ENCODE measurements around the gene RD3L. TPM values are rescaled to one million over a fixed set of nuclear protein-coding genes. Genes with fewer than 3 reads are reported as not detected.
A peak's percentile ranks its signal among the peaks of the same experiment; 100 is the strongest.

The RD3L gene
- polyA plus RNA-seq, 3 donors from 2014 or later, result not detected

- no peak for DNase-seq
- Mint-ChIP-seq H3K27me3 (ENCODE audit: low read depth in 3 of 3) (peaks cover 0 to 2% (median 2%) of the 10 kb centered on the region in 3 donors), H3K4me3 (no peak overlapping the region), H3K27ac (no peak overlapping the region), H3K4me1 (peaks cover 29 to 34% of the 10 kb centered on the region in 2 donors), H3K9me3 (no peaks in the 10 kb centered on the region), H3K36me3 (peaks cover 4 to 18% (median 7%) of the 10 kb centered on the region in 3 donors)
Measured at GRCh38 chr14:103916636-103917262, 25.6 kb downstream of the RD3L start.

- peak overlapping the region; percentile 22 to 68 (median 52) for H3K27ac Mint-ChIP-seq
Measured at GRCh38 chr14:103915616-103916015, 26.7 kb downstream of the RD3L start.

GRCh38 chr14:103910984-103911383, 31.3 kb downstream of the RD3L start:
- no peak overlapping the region for H3K27ac Mint-ChIP-seq
- H3K27me3 Mint-ChIP-seq (ENCODE audit: low read depth in 3 of 3), result peaks cover 0 to 5% (median 2%) of the 10 kb centered on the region in 3 donors
- peaks cover 4 to 18% (median 7%) of the 10 kb centered on the region in 3 donors for H3K36me3 Mint-ChIP-seq
- H3K4me3 Mint-ChIP-seq, result no peak overlapping the region
- peaks cover 28 to 35% of the 10 kb centered on the region in 2 donors for H3K4me1 Mint-ChIP-seq
- no peaks in the 10 kb centered on the region for H3K9me3 Mint-ChIP-seq
- no peak for DNase-seq

More at GRCh38 chr14:103915616-103916015, 26.7 kb downstream of the RD3L start:
- no peak for DNase-seq
- H3K27me3 Mint-ChIP-seq (ENCODE audit: low read depth in 3 of 3), result peaks cover 0 to 2% (median 0%) of the 10 kb centered on the region in 3 donors
- peaks cover 21 to 29% of the 10 kb centered on the region in 2 donors for H3K4me1 Mint-ChIP-seq
- no peak overlapping the region for H3K4me3 Mint-ChIP-seq
- H3K36me3 Mint-ChIP-seq, result peaks cover 4 to 18% (median 7%) of the 10 kb centered on the region in 3 donors
- H3K9me3 Mint-ChIP-seq, result no peaks in the 10 kb centered on the region

GRCh38 chr14:103910262-103910935, 31.9 kb downstream of the RD3L start:
- Mint-ChIP-seq H3K36me3 (peaks cover 4 to 18% (median 7%) of the 10 kb centered on the region in 3 donors), H3K27ac (peak overlapping the region; percentile 71 to 89 (median 78)), H3K27me3 (ENCODE audit: low read depth in 3 of 3) (peaks cover 0 to 5% (median 4%) of the 10 kb centered on the region in 3 donors), H3K4me3 (peak overlapping the region; percentile 81 to 92 (median 84)), H3K4me1 (peaks cover 27 to 29% of the 10 kb centered on the region in 2 donors), H3K9me3 (no peaks in the 10 kb centered on the region)
- peak; percentile 62 to 70 (median 69) for DNase-seq

GRCh38 chr14:103909531-103910261, 32.6 kb downstream of the RD3L start:
- peaks cover 1 to 15% (median 7%) of the 10 kb centered on the region in 3 donors for H3K36me3 Mint-ChIP-seq
- H3K27me3 Mint-ChIP-seq (ENCODE audit: low read depth in 3 of 3), result peaks cover 0 to 5% (median 4%) of the 10 kb centered on the region in 3 donors
- peak overlapping the region; percentile 81 to 92 (median 84) for H3K4me3 Mint-ChIP-seq
- no peak for DNase-seq
- no peaks in the 10 kb centered on the region for H3K9me3 Mint-ChIP-seq
- peak overlapping the region; percentile 71 to 89 (median 78) for H3K27ac Mint-ChIP-seq
- peaks cover 25 to 28% of the 10 kb centered on the region in 2 donors for H3K4me1 Mint-ChIP-seq

- peaks cover 0 to 12% (median 2%) of the 10 kb centered on the region in 3 donors for H3K36me3 Mint-ChIP-seq
- no peaks in the 10 kb centered on the region for H3K9me3 Mint-ChIP-seq
- peak overlapping the region; percentile 13 to 81 (median 50) for H3K4me3 Mint-ChIP-seq
- H3K27ac Mint-ChIP-seq, result peak overlapping the region; percentile 49 to 81 (median 72)
- DNase-seq, result peak; percentile 22 to 31 (median 27)
- H3K27me3 Mint-ChIP-seq (ENCODE audit: low read depth in 3 of 3), result peaks cover 0 to 5% (median 2%) of the 10 kb centered on the region in 3 donors
- H3K4me1 Mint-ChIP-seq, result peaks cover 24 to 28% of the 10 kb centered on the region in 2 donors
Measured at GRCh38 chr14:103908580-103908979, 33.7 kb downstream of the RD3L start.

- no peak for DNase-seq
- H3K27ac Mint-ChIP-seq, result peak overlapping the region in 2 of 6 donors; percentile 60 to 62
- peaks cover 2 to 9% (median 3%) of the 10 kb centered on the region in 3 donors for H3K27me3 Mint-ChIP-seq (ENCODE audit: low read depth in 3 of 3)
- H3K4me3 Mint-ChIP-seq, result no peak overlapping the region
- H3K4me1 Mint-ChIP-seq, result peaks cover 28 to 30% of the 10 kb centered on the region in 2 donors
- no peaks in the 10 kb centered on the region for H3K9me3 Mint-ChIP-seq
- no peaks in the 10 kb centered on the region for H3K36me3 Mint-ChIP-seq
Measured at GRCh38 chr14:103905842-103906456, 36.4 kb downstream of the RD3L start.

- H3K4me3 Mint-ChIP-seq, result no peak overlapping the region
- no peak for DNase-seq
- H3K9me3 Mint-ChIP-seq, result no peaks in the 10 kb centered on the region
- H3K4me1 Mint-ChIP-seq, result peaks cover 21 to 23% of the 10 kb centered on the region in 2 donors
- peak overlapping the region in 1 of 6 donors; percentile 24 for H3K27ac Mint-ChIP-seq
- H3K36me3 Mint-ChIP-seq, result no peaks in the 10 kb centered on the region
- peaks cover 2 to 4% (median 3%) of the 10 kb centered on the region in 3 donors for H3K27me3 Mint-ChIP-seq (ENCODE audit: low read depth in 3 of 3)
Measured at GRCh38 chr14:103904493-103905107, 37.7 kb downstream of the RD3L start.

- H3K4me1 Mint-ChIP-seq, result peaks cover 5 to 7% of the 10 kb centered on the region in 2 donors
- H3K9me3 Mint-ChIP-seq, result no peaks in the 10 kb centered on the region
- DNase-seq, result no peak
- peaks cover 0 to 7% (median 3%) of the 10 kb centered on the region in 3 donors for H3K27me3 Mint-ChIP-seq (ENCODE audit: low read depth in 3 of 3)
- H3K4me3 Mint-ChIP-seq, result no peak overlapping the region
- no peaks in the 10 kb centered on the region for H3K36me3 Mint-ChIP-seq
- no peak overlapping the region for H3K27ac Mint-ChIP-seq
Measured at GRCh38 chr14:103899833-103900232, 42.5 kb downstream of the RD3L start.

GRCh38 chr14:103899316-103899715, 43.0 kb downstream of the RD3L start:
- Mint-ChIP-seq H3K36me3 (no peaks in the 10 kb centered on the region), H3K27me3 (ENCODE audit: low read depth in 3 of 3) (peaks cover 0 to 7% (median 3%) of the 10 kb centered on the region in 3 donors), H3K4me1 (peaks cover 4 to 7% of the 10 kb centered on the region in 2 donors), H3K9me3 (no peaks in the 10 kb centered on the region), H3K27ac (no peak overlapping the region), H3K4me3 (no peak overlapping the region)
- no peak for DNase-seq

GRCh38 chr14:103898711-103899110, 43.6 kb downstream of the RD3L start:
- peaks cover 0 to 7% (median 3%) of the 10 kb centered on the region in 3 donors for H3K27me3 Mint-ChIP-seq (ENCODE audit: low read depth in 3 of 3)
- peaks cover 4 to 7% of the 10 kb centered on the region in 2 donors for H3K4me1 Mint-ChIP-seq
- H3K9me3 Mint-ChIP-seq, result no peaks in the 10 kb centered on the region
- H3K4me3 Mint-ChIP-seq, result no peak overlapping the region
- no peak overlapping the region for H3K27ac Mint-ChIP-seq
- no peak for DNase-seq
- H3K36me3 Mint-ChIP-seq, result no peaks in the 10 kb centered on the region

- Mint-ChIP-seq H3K4me3 (no peak overlapping the region), H3K27me3 (ENCODE audit: low read depth in 3 of 3) (peaks cover 0 to 3% (median 3%) of the 10 kb centered on the region in 3 donors), H3K36me3 (no peaks in the 10 kb centered on the region), H3K4me1 (peaks cover 4 to 7% of the 10 kb centered on the region in 2 donors), H3K9me3 (no peaks in the 10 kb centered on the region), H3K27ac (no peak overlapping the region)
- DNase-seq, result no peak
Measured at GRCh38 chr14:103898204-103898603, 44.1 kb downstream of the RD3L start.
